A549 treated with Mapracorat at 1 μM for 4 hours (cell line): ENCODE data around the gene SIRPG. TPM values are rescaled to one million over a fixed set of nuclear protein-coding genes. Genes with fewer than 3 reads are reported as not detected.

Experiments used
- total RNA-seq: library from RNA; stranded (reverse); fragments of 200-300 nt; extraction: Qiagen RNA extraction; gene quantifications from 5 replicates; pipeline ENCODE4 v1.2.3, GENCODE V29; 2022

The SIRPG gene
- total RNA-seq = not detected in 5 replicates

DNA sequence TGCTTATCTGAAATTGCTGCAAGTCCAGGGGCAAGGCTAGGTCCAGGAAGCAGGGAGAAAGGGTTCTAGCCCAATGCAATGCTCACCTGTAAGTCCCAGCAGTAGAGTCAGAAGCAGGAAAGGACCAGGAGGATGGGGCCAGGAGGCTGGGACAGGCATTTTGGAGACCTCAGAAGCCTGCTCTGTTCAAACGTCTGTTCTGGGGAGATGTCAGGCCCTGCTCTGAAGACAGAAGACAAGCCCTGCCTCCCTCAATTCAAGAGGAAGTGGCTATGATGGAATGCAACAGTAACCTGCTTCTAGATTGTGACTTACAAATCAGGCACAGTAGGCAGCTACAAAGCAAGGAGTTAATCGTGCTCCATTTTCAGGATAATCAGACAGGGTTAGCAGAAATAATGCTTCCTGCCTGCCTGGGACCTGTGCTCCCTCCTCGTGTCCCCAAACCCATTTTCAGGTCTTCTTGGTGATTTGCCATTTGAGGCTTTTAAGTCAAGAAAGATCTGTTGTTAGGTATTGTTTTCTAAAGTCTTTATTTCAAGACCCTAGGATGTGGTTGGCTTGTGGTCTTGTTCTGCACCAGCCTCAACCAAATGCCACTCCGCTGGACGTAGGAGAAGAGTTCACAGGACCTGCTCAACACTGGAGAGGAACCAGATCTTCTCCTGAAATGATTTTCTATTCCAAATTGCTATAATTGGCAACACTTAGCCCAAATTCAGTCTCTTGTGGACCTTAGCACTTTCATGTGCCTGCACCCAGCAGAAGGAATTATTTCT lies at the start of gene SIRPG:
Gene SIRPG (minus strand): TSS at position 224 of the 779 bp plus-strand sequence. CDS start 65 bp downstream, at position 159.

GRCh38 chr20:1619861-1620444 lies 37.6 kb downstream of the SIRPG start, which contains the start of gene SIRPB1:
SIRPB1 (minus strand) TSS chr20:1620009; CDS start chr20:1619944, 65 bp downstream.

Other genes starting within 250 kb of the SIRPG start
- 104 to 139 TPM (median 113 TPM) in 5 replicates for gene NSFL1C, start 190.9 kb downstream of the SIRPG start, total RNA-seq
- 0.15 TPM in 1 of 5 replicates, not detected in the others for gene SIRPB2, start 166.4 kb downstream of the SIRPG start, total RNA-seq
- gene SIRPD, start 100.1 kb downstream of the SIRPG start, total RNA-seq = not detected in 5 replicates
- gene SIRPB1, start 37.8 kb downstream of the SIRPG start, total RNA-seq = 0.29 to 0.52 TPM (median 0.51 TPM) in 5 replicates
- gene SIRPA, start 237.6 kb upstream of the SIRPG start, total RNA-seq = 21.3 to 26.1 TPM (median 23.9 TPM) in 5 replicates